Transverse colon (tissue), 4 donors: ENCODE results near the gene PCBP3. TPM values are rescaled to one million over a fixed set of nuclear protein-coding genes. Genes with fewer than 3 reads are reported as not detected.

Source experiments
- DNase-seq: peaks from one replicate; pipeline ENCODE4 v3.0.0-alpha.2; 2019
- H3K27ac ChIP-seq, 4 donors: fragments of 200-600 bp; sonication (generic); 2 replicates each; pipeline ENCODE4 v1.5.1; 2016 to 2018; ENCODE audit warnings: inconsistent platforms in 4 of 4
- H3K27me3 ChIP-seq: fragments of 200-600 bp; sonication (generic); 2 replicates; pipeline ENCODE4 v1.5.1; 2017; ENCODE audit warnings: inconsistent platforms
- H3K36me3 ChIP-seq, 4 donors: fragments of 200-600 bp; sonication (generic); 2 replicates each; pipeline ENCODE4 v1.5.1; 2017 to 2019; ENCODE audit warnings: inconsistent platforms in 4 of 4
- H3K4me1 ChIP-seq, 4 donors: fragments of 200-600 bp; sonication (generic); 2 replicates each; pipeline ENCODE4 v1.5.1; 2017 to 2020; ENCODE audit warnings: inconsistent platforms in 4 of 4
- H3K4me3 ChIP-seq, 4 donors: fragments of 200-600 bp; sonication (generic); 1 replicate in 1 of 4; 2 replicates in 3 of 4; pipeline versions ENCODE4 v1.5.1 to v1.6.1; 2017 to 2019; ENCODE audit warnings: inconsistent platforms in 4 of 4
- H3K9me3 ChIP-seq, 2 donors: fragments of 200-600 bp; sonication (generic); 2 replicates each; pipeline ENCODE4 v1.5.1; 2017 to 2019; ENCODE audit warnings: inconsistent platforms in 2 of 2
- CTCF ChIP-seq, 5 experiments: fragments of 200-600 bp in 3 of 5; fragments of 450-650 bp in 2 of 5; sonication (generic) in 3 of 5; IDR thresholded peaks; 1 replicate in 2 of 5; 2 replicates in 3 of 5; pipeline ENCODE4 v1.5.1; 2016 to 2017; ENCODE audit warnings: antibody characterized with exemption in 5 of 5, inconsistent platforms in 3 of 5, mild to moderate bottlenecking in 2 of 5, moderate library complexity in 1 of 5
- EP300 ChIP-seq: sonication (generic); formaldehyde crosslinking; IDR thresholded peaks from one replicate; pipeline ENCODE4 v1.6.1; 2017; ENCODE audit warnings: antibody characterized with exemption, low read depth
- POLR2A ChIP-seq: fragments of 450-650 bp; IDR thresholded peaks from one replicate; pipeline ENCODE4 v1.6.1; 2016; ENCODE audit warnings: antibody characterized with exemption, mild to moderate bottlenecking, moderate library complexity
- POLR2AphosphoS5 ChIP-seq, 3 donors: sonication (generic); formaldehyde crosslinking; IDR thresholded peaks; one replicate each; pipeline ENCODE4 v1.6.1; 2016; ENCODE audit warnings: antibody characterized with exemption in 3 of 3
- WGBS, 2 donors: methylation state at CpG; one replicate each; pipeline ENCODE4 v1.1.5; 2018; ENCODE audit warnings: low coverage in 1 of 2; 5-methylcytosine and 5-hydroxymethylcytosine counted together
- in situ Hi-C, 4 donors: fragments of 200-750 bp; cut with MboI; loops; one replicate each; pipeline versions ENCODE4 v1.15.0 to v1.15.1; 2017; ENCODE audit warnings: low sequenced_read_pairs in 3 of 4, low pct_ligation_motif_present in 1 of 4, low pct_unique_long_range_greater_than_20kb in 1 of 4
- intact Hi-C: fragments of 100-400 bp; cut with DNase I; formaldehyde crosslinking; loops from one replicate; pipeline ENCODE4 v1.15.1; 2023; ENCODE audit warnings: low total_unique reads
- total RNA-seq, 4 donors: library from RNA; depleted of rRNA; stranded (reverse); fragments of >200 nt; gene quantifications; one replicate each; pipeline ENCODE4 v1.1.0, GENCODE V29; 2016

Gene PCBP3
- total RNA-seq, 4 donors from 2014 or later: 0.80 to 7.8 (median 5.3) TPM

DNA sequence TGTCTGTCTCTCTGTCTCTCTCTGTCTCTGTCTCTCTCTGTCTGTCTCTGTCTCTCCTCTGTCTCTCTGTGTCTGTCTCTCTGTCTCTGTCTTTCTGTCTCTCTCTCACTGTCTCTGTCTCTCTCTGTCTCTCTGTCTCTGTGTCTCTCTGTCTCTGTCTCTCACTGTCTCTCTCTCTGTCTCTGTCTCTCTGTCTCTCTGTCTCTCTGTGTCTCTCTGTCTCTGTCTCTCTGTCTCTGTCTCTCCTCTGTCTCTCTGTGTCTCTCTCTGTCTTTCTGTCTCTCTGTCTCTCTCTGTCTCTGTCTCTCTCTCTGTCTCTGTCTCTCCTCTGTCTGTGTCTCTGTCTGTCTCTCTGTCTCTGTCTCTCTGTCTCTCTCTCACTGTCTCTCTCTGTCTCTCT is 337.2 kb downstream of the PCBP3 start:
- TF ChIP-seq CTCF (IDR thresholded peaks at IDR 0.05): no peak
- no peak for TF ChIP-seq POLR2A
- TF ChIP-seq EP300: no peak
- TF ChIP-seq POLR2AphosphoS5 (IDR thresholded peaks at IDR 0.05): no peak
- H3K4me3 ChIP-seq: peak overlapping the region in 3 of 4 donors; percentile 16 to 44 (median 38)
- in situ Hi-C loops: no loop called here

DNA sequence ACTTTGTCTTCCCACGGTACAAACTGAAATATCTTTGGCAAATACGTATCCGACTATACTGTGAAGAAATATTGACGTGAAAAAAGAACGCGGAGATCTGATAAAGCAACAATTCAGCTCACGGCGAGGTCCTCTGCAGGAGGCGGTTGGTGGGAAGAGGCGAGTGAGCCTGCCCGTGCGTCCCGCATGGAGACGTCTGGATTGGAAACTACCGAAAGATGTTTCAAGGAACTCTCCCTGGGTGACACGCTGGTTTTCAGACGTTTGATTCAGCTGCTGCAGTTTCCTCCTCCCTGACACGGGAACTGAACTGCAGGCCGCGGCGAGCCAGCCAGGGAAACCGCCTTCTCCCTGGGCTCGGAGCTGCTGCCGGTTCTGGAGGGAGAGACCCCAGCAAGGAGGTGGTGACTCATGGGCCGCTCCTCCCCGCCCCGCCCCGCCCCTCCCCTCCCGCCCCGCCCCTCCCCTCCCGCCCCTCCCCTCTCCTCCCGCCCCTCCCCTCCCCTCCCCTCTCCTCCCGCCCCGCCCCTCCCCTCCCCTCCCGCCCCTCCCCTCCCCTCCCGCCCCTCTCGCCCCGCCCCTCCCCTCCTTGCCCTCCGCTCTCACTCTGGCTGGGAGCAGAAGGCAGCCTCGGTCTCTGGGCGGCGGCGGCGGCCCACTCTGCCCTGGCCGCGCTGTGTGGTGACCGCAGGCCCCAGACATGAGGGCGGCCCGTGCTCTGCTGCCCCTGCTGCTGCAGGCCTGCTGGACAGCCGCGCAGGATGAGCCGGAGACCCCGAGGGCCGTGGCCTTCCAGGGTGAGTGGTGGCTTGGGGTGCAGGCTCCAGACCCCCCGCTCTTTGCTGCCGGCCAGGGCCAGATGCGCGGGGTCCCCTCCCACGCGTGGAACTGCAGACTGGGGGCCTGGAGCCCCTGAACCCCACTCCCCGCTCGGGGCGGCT is 337.9 kb downstream of the PCBP3 start, which contains the start of gene COL6A1:
COL6A1 (plus strand) TSS at position 620 of the 941 bp plus-strand sequence; CDS start at position 701, 81 bp downstream.
- Histone ChIP-seq H3K27ac (peak within 1 kb of the TSS; percentile 87 to 96 (median 90)), H3K4me3 (peak within 1 kb of the TSS; percentile 42 to 73 (median 48)), H3K27me3 (peaks cover 42% of the 10 kb centered on the region), H3K36me3 (no peaks in the 10 kb centered on the region), H3K4me1 (peaks cover 8 to 53% (median 21%) of the 10 kb centered on the region in 4 donors), H3K9me3 (no peaks in the 10 kb centered on the region)
- peak; percentile 73 for DNase-seq
- in situ Hi-C loops (no loop called here), intact Hi-C loops (loop anchor here (2.0 kb wide), 1 partner anchor 75 kb away; no protein-coding TSS in a partner anchor)
- WGBS, 2 donors: 0 to 6% methylated on average over 2 to 35 of the region's 63 CpGs
- TF ChIP-seq EP300 (no peak), POLR2A (peak; percentile 43), POLR2AphosphoS5 (IDR thresholded peaks at IDR 0.05) (peak; percentile 75 to 89 (median 87))

More for the DNA sequence above, 337.2 kb downstream of the PCBP3 start:
- intact Hi-C loops: loop anchor here (2.0 kb wide), 1 partner anchor 76 kb away; no protein-coding TSS in a partner anchor
- DNase-seq: no peak
- Histone ChIP-seq H3K9me3 (no peaks in the 10 kb centered on the region), H3K36me3 (no peaks in the 10 kb centered on the region), H3K27ac (peak overlapping the region; percentile 86 to 96 (median 90)), H3K27me3 (peaks cover 44% of the 10 kb centered on the region), H3K4me1 (peaks cover 8 to 54% (median 19%) of the 10 kb centered on the region in 4 donors)

- Histone ChIP-seq H3K9me3 (no peaks in the 10 kb centered on the region), H3K4me3 (peak overlapping the region; percentile 42 to 73 (median 48)), H3K4me1 (peaks cover 12 to 47% (median 18%) of the 10 kb centered on the region in 4 donors), H3K27me3 (peaks cover 35% of the 10 kb centered on the region), H3K27ac (peak overlapping the region; percentile 81 to 90 (median 85)), H3K36me3 (no peaks in the 10 kb centered on the region)
- DNase-seq: peak; percentile 26
- TF ChIP-seq POLR2A (no peak), EP300 (no peak), CTCF (IDR thresholded peaks at IDR 0.05) (no peak), POLR2AphosphoS5 (IDR thresholded peaks at IDR 0.05) (no peak)
- 9% methylated on average over 31 of the region's 45 CpGs; no CpG with 5 or more reads in 1 of the 2 donors for WGBS, 2 donors
- in situ Hi-C loops (no loop called here), intact Hi-C loops (no loop called here)
Observed at GRCh38 chr21:45982092-45982757, 338.7 kb downstream of the PCBP3 start.

GRCh38 chr21:45982758-45983648 is 339.5 kb downstream of the PCBP3 start:
- Histone ChIP-seq H3K4me1 (peaks cover 10 to 44% (median 17%) of the 10 kb centered on the region in 4 donors), H3K4me3 (peak overlapping the region; percentile 42 to 73 (median 48)), H3K27ac (peak overlapping the region; percentile 81 to 90 (median 85)), H3K36me3 (no peaks in the 10 kb centered on the region), H3K9me3 (no peaks in the 10 kb centered on the region), H3K27me3 (peaks cover 32% of the 10 kb centered on the region)
- DNase-seq: peak; percentile 11
- whole genome bisulfite sequencing, 2 donors: 44% methylated on average over 42 of the region's 45 CpGs; no CpG with 5 or more reads in 1 of the 2 donors
- in situ Hi-C loops: no loop called here
- TF ChIP-seq POLR2AphosphoS5 (IDR thresholded peaks at IDR 0.05) (no peak), CTCF (IDR thresholded peaks at IDR 0.05) (no peak), EP300 (no peak), POLR2A (no peak)
- intact Hi-C loops: no loop called here
